DMS79 treated with DMSO at 0.1 percent for 48 hours (cell line): ENCODE results near the gene AMPD1.

ENCODE experiments used
- DNase-seq: peaks from one replicate; lab custom pipeline; 2025; lab: John Stamatoyannopoulos, UW

The AMPD1 gene

GRCh38 chr1:114700036-114700600, 4.8 kb upstream of the AMPD1 start:
- no peak for DNase-seq

DNA sequence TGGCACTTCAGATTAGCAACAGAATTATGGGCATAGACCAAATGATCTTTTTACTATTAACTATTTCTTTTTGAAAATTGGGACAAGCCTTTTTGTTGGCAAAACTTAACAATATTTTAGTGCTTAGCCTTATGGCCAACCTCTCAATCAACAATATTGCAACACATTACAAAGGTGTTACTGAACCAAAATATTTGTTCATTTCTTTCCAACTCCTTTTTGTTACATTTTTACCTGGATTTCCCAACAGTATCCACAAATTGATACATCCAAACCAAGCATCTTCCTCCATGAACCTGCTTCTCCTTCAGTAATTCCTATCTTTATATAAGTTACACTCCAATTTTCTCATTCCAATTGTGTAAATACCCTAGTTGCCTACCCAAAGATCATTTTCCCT, 1.5 kb upstream of the AMPD1 start:
- no peak for DNase-seq

DNA sequence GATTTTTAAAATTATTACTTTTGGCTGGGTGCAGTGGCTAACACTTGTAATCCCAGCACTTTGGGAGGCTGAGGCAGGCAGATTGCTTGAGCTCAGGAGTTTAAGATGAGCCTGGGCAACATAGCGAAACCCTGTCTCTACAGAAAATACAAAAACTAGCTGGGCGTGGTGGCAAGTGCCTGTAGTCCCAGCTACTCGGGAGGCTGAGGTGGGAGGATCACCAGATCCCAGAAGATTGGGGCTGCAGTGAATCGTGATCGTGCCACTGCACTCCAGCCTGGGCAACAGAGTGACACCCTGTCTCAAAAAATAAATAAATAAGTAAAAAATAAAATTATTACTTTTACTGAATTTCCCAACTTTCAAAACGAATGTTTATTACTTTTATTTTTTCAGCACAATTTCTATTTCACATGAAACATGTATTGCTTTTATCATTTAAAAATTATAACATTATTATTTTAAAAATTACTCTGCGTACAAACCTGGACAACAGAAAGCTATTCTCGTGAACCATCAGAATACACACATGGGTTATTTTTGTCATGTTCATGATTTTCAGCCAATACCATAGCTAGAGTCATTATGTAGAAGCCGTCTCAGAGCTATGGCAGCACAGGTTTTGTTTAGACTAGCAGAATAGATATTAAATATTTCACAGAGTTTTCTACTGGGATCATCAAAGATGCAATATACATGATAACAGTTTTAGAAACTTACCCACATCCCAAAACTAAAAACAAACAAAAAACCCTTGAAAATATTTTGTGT, 621 bp downstream of the AMPD1 start:
- no peak for DNase-seq

DNA sequence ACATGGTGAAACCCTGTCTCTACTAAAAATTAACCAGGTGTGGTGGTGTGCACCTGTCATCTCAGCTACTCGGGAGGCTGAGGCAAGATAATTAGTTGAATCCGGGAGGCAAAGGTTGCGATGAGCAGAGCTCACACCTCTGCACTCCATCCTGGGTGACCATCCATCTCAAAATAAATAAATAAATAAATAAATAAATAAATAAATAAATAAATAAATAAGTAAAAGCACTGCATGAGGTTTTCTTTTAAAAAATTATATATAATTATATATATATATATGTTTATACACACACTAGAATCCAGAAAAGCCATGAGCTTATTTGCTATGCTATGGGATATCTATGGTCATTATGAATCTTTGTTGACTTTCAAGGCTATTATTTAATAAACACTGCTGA, 2.4 kb downstream of the AMPD1 start:
- DNase-seq, result no peak

DNA sequence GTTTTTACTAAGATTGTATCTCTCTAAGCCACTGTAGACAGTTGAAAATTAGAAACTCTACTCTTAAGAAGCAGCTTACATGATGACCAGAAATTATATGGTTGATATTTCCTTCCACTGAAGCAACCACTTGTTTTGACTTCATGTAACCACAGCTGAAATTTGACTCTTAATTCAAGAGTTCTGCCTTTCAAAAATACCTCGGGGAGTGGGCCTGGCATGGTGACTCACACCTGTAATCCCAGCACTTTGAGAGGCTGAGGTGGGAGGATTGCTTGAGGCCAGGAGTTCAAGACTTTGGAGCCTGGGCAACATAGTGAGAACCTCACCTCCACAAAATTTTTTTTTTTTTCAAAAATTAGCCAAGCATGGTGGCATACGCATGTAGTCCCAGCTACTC, 4.3 kb downstream of the AMPD1 start:
- no peak for DNase-seq

DNA sequence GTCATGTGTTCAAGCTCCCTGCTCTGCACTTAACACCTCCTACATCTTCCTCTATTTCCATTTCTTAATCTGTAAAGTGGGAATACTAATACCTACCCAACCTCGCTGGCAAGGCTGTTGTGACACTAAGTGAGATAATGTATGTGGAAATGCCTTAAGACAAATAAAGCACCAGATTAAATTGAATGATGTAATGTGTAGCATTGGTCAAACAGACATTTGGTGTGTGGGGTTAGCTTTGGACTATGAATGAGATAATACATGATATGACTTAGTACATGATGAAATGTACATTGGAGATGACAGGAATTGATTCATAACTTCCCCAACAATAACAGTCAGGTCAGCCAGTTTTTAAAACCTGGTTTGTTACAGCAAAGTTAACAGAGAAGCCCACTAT, 5.2 kb downstream of the AMPD1 start:
- DNase-seq, result no peak

- no peak for DNase-seq
Measured at GRCh38 chr1:114688526-114688925, 6.8 kb downstream of the AMPD1 start.

DNA sequence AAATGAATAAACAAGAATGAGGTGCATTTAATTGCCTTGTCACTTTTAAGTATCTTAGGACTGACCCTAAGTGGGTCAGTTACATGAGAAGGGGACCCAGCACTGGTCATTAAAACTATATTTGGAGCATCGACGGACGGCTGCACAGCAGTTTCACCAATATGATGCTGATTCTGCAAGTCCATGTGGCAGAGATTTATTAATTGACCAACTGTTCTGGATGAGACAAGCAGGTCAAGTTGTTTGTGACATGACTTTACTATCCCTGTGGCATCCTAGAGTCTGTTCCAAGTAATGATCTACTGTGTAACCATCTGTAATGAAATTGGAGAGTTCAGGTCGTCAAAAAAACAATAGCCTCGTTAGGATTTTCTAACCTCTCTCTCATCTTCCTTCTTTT, 9.5 kb downstream of the AMPD1 start:
- no peak for DNase-seq

GRCh38 chr1:114677691-114678090, 17.7 kb downstream of the AMPD1 start:
- no peak for DNase-seq

GRCh38 chr1:114676115-114676514, 19.2 kb downstream of the AMPD1 start:
- no peak for DNase-seq

DNA sequence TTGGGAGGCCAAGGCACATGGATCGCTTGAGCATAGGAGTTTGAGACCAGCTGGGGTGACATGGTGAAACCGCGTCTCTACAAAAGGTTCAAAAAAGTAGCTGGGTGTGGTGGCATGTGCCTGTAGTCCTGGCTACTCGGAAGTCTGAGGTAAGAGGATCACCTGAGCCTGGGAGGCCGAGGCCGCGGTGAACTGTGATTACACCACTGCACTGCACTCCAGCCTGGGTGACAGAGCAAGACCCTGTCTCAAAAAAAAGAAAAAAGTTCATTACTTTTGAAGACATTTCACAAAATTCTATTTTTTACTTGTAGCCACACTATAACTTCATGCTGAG, 23.4 kb downstream of the AMPD1 start:
- no peak for DNase-seq

GRCh38 chr1:114671011-114671938, 24.1 kb downstream of the AMPD1 start:
- no peak for DNase-seq

- DNase-seq, result peak; percentile 42
Measured at GRCh38 chr1:114670083-114671010, 25.0 kb downstream of the AMPD1 start.

DNA sequence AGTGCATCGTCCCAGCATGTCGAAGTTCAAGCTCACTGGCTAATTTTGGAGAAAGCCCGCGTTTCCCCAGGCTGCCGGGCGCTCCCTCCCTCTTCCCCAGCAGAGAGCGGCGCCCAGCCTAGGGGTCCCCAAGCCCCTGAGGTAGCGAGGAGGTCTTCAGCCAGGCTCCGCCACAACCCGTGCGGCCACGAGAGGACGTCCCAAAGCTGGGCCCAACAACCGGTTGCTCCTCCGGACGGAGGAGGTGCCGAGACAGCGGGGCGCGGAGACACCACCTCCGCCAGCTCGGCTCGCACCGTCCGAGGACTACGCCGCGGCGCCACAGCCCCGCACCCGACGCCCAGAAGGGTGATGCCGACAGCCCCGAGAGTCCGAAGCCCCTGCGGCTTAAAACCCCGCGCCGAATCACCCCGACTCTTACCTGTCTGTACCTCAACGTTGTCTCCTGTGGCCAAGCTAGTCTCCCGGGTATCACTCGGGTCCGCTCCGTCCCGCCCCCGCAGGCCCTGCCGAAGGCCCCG, 25.7 kb downstream of the AMPD1 start, which contains the start of gene DENND2C:
DENND2C (minus strand) TSS at position 488 of the 521 bp plus-strand sequence. CDS start 44,065 bp downstream, outside the sequence.
- peak; percentile 34 for DNase-seq

DNA sequence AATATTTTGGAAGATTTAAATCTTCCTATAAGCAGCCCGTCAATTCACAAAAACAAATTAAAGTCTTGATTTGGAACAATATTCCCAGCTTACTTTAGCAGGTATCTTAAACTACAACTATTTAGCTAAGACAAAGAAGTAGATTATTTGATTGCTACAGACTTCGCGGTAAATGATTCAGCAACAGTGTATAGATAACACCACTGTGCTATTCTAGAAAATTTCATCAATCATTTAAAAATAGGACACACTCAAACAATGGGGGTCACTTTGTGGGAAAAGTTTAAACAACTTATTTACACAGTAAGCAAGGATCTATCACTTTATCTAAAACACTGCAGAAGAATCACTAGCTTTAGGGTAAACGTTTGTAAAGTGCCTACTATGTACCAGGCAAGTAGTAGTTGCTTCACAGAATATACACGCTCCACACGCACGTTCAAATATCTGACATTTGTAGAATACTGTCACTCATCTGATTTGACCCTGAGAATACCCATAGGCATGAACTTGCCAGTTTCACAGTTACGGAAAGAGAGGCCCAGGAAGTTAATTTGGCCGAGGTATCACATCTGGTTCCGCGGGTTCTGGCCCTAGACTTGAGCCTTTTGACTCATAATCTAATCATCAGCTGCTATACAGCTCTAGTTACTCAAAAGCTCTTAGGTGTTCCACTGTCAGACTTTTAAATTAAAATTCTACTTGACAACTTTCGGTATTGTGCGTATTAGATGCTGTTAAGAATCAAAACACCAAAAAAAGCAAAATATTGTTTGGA, 26.4 kb downstream of the AMPD1 start:
- no peak for DNase-seq

DNA sequence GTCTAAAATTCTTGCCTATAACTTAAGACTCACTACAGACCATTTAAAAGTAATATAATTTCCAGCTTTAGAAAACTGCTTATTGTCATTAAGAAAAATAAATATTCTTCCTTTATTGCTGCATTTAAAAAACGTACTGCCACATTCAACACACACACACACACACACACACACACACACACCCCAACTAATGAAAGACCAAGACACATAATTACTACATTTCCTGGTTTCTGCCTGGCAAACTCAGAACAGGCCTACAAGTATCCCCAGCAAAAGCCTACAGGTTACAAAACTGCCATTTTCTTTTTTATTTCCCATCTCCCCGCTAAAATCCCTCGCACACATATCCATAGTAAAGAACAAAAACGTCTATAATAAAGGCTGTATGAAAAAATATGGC, 27.0 kb downstream of the AMPD1 start:
- no peak for DNase-seq

DNA sequence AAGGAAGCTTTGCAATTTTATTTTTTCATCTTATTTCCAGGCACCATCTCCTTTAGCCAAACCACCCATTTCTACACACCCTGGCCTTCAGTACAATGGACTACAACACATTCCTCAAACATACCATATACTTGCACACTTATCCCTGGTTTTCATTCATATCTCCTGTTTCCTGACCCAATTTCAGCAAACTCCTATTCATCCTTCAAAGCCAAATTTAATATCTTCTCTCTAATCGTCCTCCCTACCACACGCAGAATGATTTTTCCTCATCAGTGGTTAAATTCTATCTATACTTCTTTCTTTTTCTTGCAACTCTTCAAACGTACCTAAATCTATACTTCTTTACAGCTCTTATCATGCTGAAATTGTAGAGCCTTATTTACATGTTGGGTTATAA, 28.4 kb downstream of the AMPD1 start:
- DNase-seq, result no peak

DNA sequence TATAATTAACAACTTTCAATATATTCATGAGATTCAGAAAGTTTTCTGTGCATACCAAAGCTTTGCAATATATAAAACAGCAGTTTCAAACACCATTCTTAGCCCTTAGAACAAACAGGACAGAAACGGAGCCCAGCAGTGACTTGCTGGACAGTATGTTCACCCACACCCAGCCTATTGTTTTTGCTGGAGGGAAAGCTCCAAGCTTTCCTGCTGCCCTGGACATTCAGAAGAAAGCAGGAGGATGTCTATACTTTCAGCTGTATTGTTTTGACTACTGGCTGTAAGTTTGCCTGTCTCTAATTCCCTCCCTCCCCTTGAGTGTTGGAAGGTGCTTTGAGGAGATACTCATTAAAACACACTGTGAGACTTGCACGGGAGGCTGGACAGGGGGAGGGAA, 35.1 kb downstream of the AMPD1 start:
- no peak for DNase-seq

DNA sequence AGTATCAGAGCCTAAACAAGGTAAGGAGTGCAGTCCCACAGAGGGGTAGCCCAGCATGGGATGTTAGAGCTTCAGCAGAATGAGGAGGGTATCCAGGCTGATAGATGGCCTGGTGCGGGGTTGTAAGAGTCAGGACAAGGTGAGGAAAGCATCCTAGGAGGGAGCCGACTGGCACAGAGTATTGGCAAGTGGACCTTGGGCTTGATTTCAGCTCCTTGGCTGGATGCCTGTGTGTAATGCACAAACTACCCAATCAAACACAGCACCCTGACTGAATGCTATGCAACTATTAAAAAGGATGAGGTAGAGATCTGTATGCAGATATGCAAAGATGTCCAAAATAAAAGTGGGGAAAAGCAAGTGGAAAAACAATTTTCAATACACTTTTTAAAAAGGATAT, 43.5 kb downstream of the AMPD1 start:
- DNase-seq, result no peak

- DNase-seq, result no peak
Measured at GRCh38 chr1:114648503-114648902, 46.8 kb downstream of the AMPD1 start.

DNA sequence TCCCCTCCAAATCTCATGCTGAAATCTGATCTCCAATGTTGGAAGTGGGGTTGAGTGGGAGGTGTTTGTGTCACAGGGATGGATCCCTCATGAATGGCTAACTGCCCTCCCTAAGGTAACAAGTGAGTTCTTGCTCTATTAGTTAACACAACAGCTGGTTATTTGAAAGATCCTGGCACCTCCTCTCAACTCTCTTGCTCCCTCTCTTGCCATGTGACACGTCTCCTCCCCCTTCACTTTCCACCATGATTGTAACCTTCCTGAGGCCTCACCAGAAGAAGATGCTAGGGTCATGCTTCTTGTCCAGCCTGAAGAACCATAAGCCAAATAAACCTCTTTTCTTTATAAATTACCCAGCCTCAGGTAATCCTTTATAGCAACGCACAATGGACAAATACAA, 54.0 kb downstream of the AMPD1 start:
- no peak for DNase-seq
